LHCN-M2 (cell line): ENCODE data around the gene SLC15A1. TPM values are rescaled to one million over a fixed set of nuclear protein-coding genes. Genes with fewer than 3 reads are reported as not detected.
"Not testable (repeated sequence)": the region's sequence is repeated elsewhere in the genome, so short reads cannot be mapped to it uniquely, and the experiment has no call there.

Experiments used
- DNase-seq: peaks from one replicate; pipeline ENCODE4 v3.0.0-alpha.2; 2012; ENCODE audit warnings: low read depth
- total RNA-seq: library from RNA; depleted of rRNA; stranded (reverse); fragments of >200 nt; gene quantifications from 2 replicates; pipeline ENCODE4 v1.2.3, GENCODE V29; 2014; rRNA removed

Gene SLC15A1
- total RNA-seq, 1 experiment from 2014 or later, result not detected

GRCh38 chr13:98658131-98658530 lies 94.3 kb downstream of the SLC15A1 start:
- DNase-seq, result no peak

GRCh38 chr13:98657506-98658085 lies 94.9 kb downstream of the SLC15A1 start:
- no peak for DNase-seq

GRCh38 chr13:98656223-98656622 lies 96.2 kb downstream of the SLC15A1 start:
- DNase-seq, result no peak

DNA sequence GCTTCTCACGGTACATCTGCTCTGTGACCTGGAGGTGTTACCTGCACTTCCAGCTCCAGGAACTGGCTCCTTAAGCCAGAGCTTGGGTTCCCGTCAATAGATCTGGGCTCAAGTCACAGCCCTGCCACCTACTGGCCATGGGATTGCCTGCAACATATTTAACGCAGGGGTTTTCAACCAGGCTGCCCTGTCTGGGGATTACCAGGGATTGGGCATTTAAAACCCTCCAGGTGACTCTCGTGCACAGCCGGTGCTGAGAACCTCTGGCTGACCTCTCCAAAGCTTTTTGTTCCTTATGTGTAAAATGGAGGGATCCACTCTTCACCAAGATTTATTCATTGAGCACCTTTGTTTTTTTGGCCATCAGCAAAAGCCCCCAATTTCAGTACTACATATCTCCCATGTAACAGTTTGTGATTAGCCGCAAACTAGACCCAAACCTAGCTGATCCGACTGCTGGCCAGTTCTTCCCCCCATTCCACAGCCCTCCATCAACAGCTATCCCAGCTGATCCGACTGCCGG lies 98.9 kb downstream of the SLC15A1 start:
- peak; percentile 55 for DNase-seq

GRCh38 chr13:98652721-98653462 lies 99.6 kb downstream of the SLC15A1 start:
- DNase-seq, result no peak

- no peak for DNase-seq
Observed at GRCh38 chr13:98652276-98652675, 100.2 kb downstream of the SLC15A1 start.

GRCh38 chr13:98651744-98652143 lies 100.7 kb downstream of the SLC15A1 start:
- DNase-seq, result no peak

DNA sequence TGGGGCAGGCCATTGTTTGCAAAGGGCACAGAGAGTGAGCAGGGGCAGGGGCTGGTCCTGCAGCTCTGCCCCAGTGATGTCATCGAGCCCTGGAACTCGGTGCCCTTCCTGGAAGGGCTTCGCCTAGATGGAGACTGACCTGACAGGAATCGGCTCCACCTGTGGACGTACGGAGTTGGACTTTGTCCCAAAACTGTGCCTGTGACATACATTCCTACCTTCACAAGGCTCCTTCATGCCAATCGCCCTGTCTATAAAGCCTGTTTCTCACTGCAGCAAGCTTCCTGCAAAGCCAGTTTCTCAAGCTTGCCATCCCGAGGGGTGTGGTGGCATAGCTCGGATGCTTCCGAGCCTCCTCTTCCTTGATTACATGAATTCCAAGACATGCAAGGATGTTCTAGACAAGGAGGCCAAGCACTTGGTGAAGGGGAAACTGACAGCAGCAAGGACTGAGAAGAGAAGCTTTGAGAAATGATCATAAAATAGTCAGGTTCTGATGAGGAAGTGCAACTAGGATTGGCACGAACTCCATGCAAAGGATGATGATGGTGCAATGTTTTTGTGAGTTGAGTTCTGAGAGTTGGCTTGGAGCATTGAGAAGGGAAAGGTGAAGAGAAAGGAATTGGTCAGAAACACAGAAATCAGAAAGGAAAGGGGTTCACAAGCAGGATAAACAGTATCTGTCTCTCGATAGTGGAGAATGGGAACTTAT lies 101.9 kb downstream of the SLC15A1 start:
- no peak for DNase-seq

DNA sequence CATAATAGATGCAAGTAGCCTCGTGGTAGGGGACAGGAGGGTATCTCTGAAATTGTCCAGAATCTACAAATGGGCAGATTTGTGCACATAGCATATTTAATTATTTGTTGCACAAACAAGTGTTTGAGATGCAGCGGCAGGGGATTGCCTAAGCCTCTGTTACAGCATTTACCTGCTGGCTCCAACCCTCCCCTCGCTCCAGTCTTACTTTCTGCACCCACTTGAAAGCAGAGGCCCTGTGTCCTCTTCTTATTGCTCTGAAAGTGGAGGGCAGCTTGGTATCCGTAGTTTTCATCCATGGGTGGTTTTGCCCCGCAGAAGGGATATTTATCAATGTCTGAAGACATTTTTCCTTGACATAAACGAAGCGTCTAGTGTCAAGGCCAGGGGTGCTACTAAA lies 102.6 kb downstream of the SLC15A1 start:
- no peak for DNase-seq

GRCh38 chr13:98648686-98649085 lies 103.8 kb downstream of the SLC15A1 start:
- DNase-seq, result no peak

GRCh38 chr13:98648141-98648540 lies 104.3 kb downstream of the SLC15A1 start:
- DNase-seq, result no peak

DNA sequence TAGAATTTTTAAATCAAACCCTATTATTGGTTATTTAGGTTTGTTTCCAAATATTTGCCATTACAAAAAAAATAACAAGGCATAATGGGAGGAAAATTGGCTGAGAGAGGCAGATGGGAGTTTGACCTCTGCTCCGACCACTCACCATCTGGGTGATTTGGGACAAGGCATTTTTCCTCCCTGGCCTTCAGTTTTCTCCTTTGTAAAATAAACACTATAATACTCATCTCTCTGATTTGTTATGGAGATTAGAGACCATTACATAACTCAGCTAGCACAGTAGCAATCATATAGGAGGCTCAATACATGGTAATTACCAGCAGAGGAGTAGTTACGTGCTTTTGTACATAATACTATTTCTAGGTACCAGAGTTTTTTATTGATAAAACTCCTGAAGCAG lies 105.4 kb downstream of the SLC15A1 start:
- DNase-seq, result no peak

DNA sequence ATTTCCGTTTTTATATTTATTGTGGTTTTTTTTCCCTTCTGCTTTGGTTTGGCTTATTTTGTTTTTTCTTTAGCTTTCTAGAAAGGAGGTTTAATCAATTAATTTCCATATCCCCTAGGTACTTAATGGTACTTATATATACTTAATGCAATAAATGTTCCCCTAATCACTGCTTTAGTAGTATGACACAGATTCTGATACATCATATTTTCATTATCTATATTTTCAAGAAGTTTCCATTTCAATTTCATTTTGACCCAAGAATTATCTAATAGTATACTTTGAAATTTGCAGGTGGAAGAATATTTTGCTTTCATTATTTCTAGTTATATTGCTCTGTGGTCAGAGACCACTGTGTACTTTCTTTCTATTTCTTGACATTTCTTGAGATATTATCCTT lies 109.0 kb downstream of the SLC15A1 start:
- no peak for DNase-seq

- no peak for DNase-seq
Observed at GRCh38 chr13:98641075-98641474, 111.4 kb downstream of the SLC15A1 start.

DNA sequence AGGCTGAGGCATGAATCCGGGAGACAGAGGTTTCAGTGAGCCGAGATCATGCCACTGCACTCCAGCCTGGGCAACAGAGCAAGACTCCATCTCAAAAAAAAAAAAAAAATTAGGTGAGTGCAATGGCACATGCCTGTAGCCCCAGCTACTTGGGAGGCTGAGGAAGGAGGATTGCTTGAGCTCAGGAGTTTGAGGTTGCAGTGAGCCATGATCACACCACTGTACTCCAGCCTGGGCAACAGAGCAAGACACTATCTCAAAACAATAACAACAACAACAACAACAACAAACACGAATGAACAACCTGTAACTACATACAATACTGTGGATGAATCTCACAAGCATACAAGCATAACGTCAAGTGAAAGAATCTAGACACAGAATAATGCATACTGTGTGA lies 112.7 kb downstream of the SLC15A1 start:
- not testable (repeated sequence) for DNase-seq

DNA sequence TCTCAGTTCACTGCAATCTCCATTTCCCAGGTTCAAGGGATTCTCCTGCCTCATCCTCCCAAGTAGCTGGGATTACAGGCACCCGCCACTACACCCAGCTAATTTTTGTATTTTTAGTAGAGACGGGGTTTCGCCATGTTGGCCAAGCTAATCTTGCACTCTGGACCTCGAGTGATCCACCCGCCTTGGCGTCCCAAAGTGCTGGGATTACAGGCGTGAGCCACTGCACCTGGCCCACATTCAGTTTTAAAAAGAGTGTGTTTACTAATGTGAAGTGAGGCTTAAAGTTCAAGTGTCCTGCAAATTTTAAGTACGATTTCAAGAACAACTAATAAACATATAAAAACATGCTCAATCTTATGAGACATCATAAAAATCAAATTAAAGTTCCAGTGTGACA lies 114.1 kb downstream of the SLC15A1 start:
- not testable (repeated sequence) for DNase-seq

Other genes with a start within 250 kb of the SLC15A1 start
- gene STK24, start 175.6 kb downstream of the SLC15A1 start, total RNA-seq, result 48.6 and 70.7 TPM in 2 replicates
- gene DOCK9, start 225.4 kb upstream of the SLC15A1 start, total RNA-seq, result 69.2 and 100 TPM in 2 replicates